GM23248 (cell line): Measurements from ENCODE around the gene ACTA2. TPM values are rescaled to one million over a fixed set of nuclear protein-coding genes. Genes with fewer than 3 reads are reported as not detected.

Experiments
- DNase-seq: peaks from one replicate; pipeline ENCODE4 v3.0.0-alpha.2; 2015
- H2AFZ ChIP-seq: fragments of 200-600 bp; sonication (generic); 2 replicates; pipeline ENCODE4 v1.6.1; 2016; ENCODE audit warnings: antibody characterized with exemption
- H3F3A ChIP-seq: fragments of 200-600 bp; sonication (generic); 2 replicates; pipeline ENCODE4 v1.6.1; 2016; ENCODE audit warnings: mild to moderate bottlenecking, antibody characterized with exemption, mixed run types; ENCODE audit not compliant: insufficient read depth
- H3K27ac ChIP-seq: fragments of 200-600 bp; sonication (generic); 2 replicates; pipeline ENCODE4 v1.5.1; 2016; ENCODE audit warnings: mild to moderate bottlenecking
- H3K27me3 ChIP-seq: fragments of 200-600 bp; sonication (generic); replicated peaks from 2 replicates; pipeline ENCODE4 v1.6.1; 2016; ENCODE audit warnings: mild to moderate bottlenecking; ENCODE audit not compliant: insufficient read depth
- H3K36me3 ChIP-seq: fragments of 200-600 bp; sonication (generic); 2 replicates; pipeline ENCODE4 v1.6.1; 2016; ENCODE audit warnings: low read depth, mild to moderate bottlenecking
- H3K4me1 ChIP-seq: fragments of 200-600 bp; sonication (generic); 2 replicates; pipeline ENCODE4 v1.6.1; 2016; ENCODE audit warnings: mild to moderate bottlenecking; ENCODE audit not compliant: insufficient read depth
- H3K4me2 ChIP-seq: fragments of 200-600 bp; sonication (generic); one replicate; pipeline ENCODE4 v1.6.1; 2016; ENCODE audit warnings: mild to moderate bottlenecking; ENCODE audit not compliant: unreplicated experiment
- H3K4me3 ChIP-seq: fragments of 200-600 bp; sonication (generic); 2 replicates; pipeline ENCODE4 v1.5.1; 2016; ENCODE audit warnings: mild to moderate bottlenecking
- H3K79me2 ChIP-seq: fragments of 200-600 bp; sonication (generic); 2 replicates; pipeline ENCODE4 v1.6.1; 2016; ENCODE audit warnings: mild to moderate bottlenecking; ENCODE audit not compliant: insufficient read depth
- H3K9ac ChIP-seq: fragments of 200-600 bp; sonication (generic); 2 replicates; pipeline ENCODE4 v1.6.1; 2016; ENCODE audit warnings: mild to moderate bottlenecking
- H3K9me2 ChIP-seq: fragments of 200-600 bp; sonication (generic); 2 replicates; pipeline ENCODE4 v1.6.1; 2016; ENCODE audit warnings: mixed run types, mild to moderate bottlenecking, moderate library complexity; ENCODE audit not compliant: insufficient read depth
- H3K9me3 ChIP-seq: fragments of 200-600 bp; sonication (generic); one replicate; pipeline ENCODE4 v1.6.1; 2017; ENCODE audit warnings: low read depth
- H4K20me1 ChIP-seq: fragments of 200-600 bp; sonication (generic); 2 replicates; pipeline ENCODE4 v1.6.0; 2016; ENCODE audit not compliant: insufficient read depth
- EZH2 ChIP-seq: fragments of 200-600 bp; sonication (generic); IDR thresholded peaks from 2 replicates; pipeline ENCODE4 v1.6.1; 2018; ENCODE audit warnings: antibody characterized with exemption, mild to moderate bottlenecking; ENCODE audit not compliant: insufficient read depth, poor library complexity, severe bottlenecking
- EZH2phosphoT487 ChIP-seq: fragments of 200-600 bp; sonication (generic); IDR thresholded peaks from 2 replicates; pipeline ENCODE4 v1.6.1; 2018; ENCODE audit warnings: antibody characterized with exemption, moderate library complexity, mild to moderate bottlenecking, low read depth; ENCODE audit not compliant: insufficient read depth
- WGBS, 2 experiments: methylation state at CpG; one replicate each; pipeline ENCODE4 v1.1.6; 2015 to 2017; ENCODE audit warnings: low lambda C conversion rate in 2 of 2, low coverage in 1 of 2; ENCODE audit errors: missing lambda C conversion rate in 2 of 2; 5-methylcytosine and 5-hydroxymethylcytosine counted together
- in situ Hi-C: fragments of 300-500 bp; cut with MboI; formaldehyde crosslinking; loops from 2 replicates; pipeline ENCODE4 v1.15.0; 2020
- polyA plus RNA-seq: library from polyadenylated mRNA; unstranded; fragments of >200 nt; fragmentation: Nextera tagmentation; extraction: Ambion mirVana; gene quantifications from 2 replicates; pipeline ENCODE4 v1.2.1, GENCODE V29; 2016
- total RNA-seq: library from RNA; depleted of rRNA; stranded (reverse); fragments of >200 nt; shearing (Covaris generic); gene quantifications from 2 replicates; pipeline ENCODE4 v1.2.3, GENCODE V29; 2014

Gene ACTA2
- total and polyA plus RNA-seq, 2 experiments from 2014 or later = 161 to 249 TPM

- Histone ChIP-seq H4K20me1 (no peaks in the 10 kb centered on the region), H3K27me3 (no peaks in the 10 kb centered on the region), H3K9ac (peak overlapping the region; percentile 26), H2AFZ (peak overlapping the region; percentile 37), H3F3A (peaks cover 50% of the 10 kb centered on the region), H3K36me3 (no peaks in the 10 kb centered on the region; the same call in 1 of the 2 replicates), H3K9me3 (no peaks in the 10 kb centered on the region), H3K4me2 (peak overlapping the region; percentile 34), H3K4me3 (0 out of 2 replicates have a peak overlapping the region, but pooled peaks have one; percentile 9), H3K9me2 (no peaks in the 10 kb centered on the region), H3K79me2 (peaks cover 50% of the 10 kb centered on the region), H3K4me1 (peaks cover 74% of the 10 kb centered on the region), H3K27ac (peak overlapping the region; percentile 61)
- in situ Hi-C loops = no loop called here
- no peak for TF ChIP-seq EZH2phosphoT487
- no peak for TF ChIP-seq EZH2
- peak; percentile 60 for DNase-seq
- 21 to 23% methylated on average over 8 of the region's 8 CpGs for whole genome bisulfite sequencing, 2 experiments
Observed at GRCh38 chr10:88896994-88897853, 55.3 kb downstream of the ACTA2 start.

- Histone ChIP-seq H3F3A (peaks cover 50% of the 10 kb centered on the region), H3K4me2 (peak overlapping the region; percentile 34), H3K79me2 (peaks cover 50% of the 10 kb centered on the region), H3K27me3 (no peaks in the 10 kb centered on the region), H4K20me1 (no peaks in the 10 kb centered on the region), H2AFZ (peak overlapping the region; percentile 37), H3K9ac (no peak overlapping the region), H3K9me3 (no peaks in the 10 kb centered on the region), H3K36me3 (no peaks in the 10 kb centered on the region), H3K27ac (peak overlapping the region; percentile 61), H3K4me3 (0 out of 2 replicates have a peak overlapping the region, but pooled peaks have one; percentile 3), H3K9me2 (no peaks in the 10 kb centered on the region), H3K4me1 (peaks cover 74% of the 10 kb centered on the region)
- 42 to 49% methylated on average over 4 of the region's 4 CpGs for WGBS, 2 experiments
- no peak for TF ChIP-seq EZH2phosphoT487
- no peak for TF ChIP-seq EZH2
- in situ Hi-C loops = no loop called here
- no peak for DNase-seq
Observed at GRCh38 chr10:88896372-88896993, 56.1 kb downstream of the ACTA2 start.

- Histone ChIP-seq H3K9me3 (no peaks in the 10 kb centered on the region), H3K79me2 (peaks cover 46% of the 10 kb centered on the region), H3K4me1 (peaks cover 77% of the 10 kb centered on the region), H3K27me3 (no peaks in the 10 kb centered on the region), H4K20me1 (no peaks in the 10 kb centered on the region), H3K4me2 (no peak overlapping the region), H3K9me2 (no peaks in the 10 kb centered on the region), H3K4me3 (no peak overlapping the region), H2AFZ (no peak overlapping the region), H3K9ac (no peak overlapping the region), H3K27ac (no peak overlapping the region), H3K36me3 (no peaks in the 10 kb centered on the region), H3F3A (peaks cover 54% of the 10 kb centered on the region)
- in situ Hi-C loops = no loop called here
- DNase-seq = no peak
- 97 to 100% methylated on average over 1 of the region's 1 CpG for WGBS, 2 experiments
- TF ChIP-seq EZH2 (no peak), EZH2phosphoT487 (no peak)
Observed at GRCh38 chr10:88895250-88895649, 57.3 kb downstream of the ACTA2 start.

GRCh38 chr10:88893611-88894010, 59.0 kb downstream of the ACTA2 start:
- in situ Hi-C loops = no loop called here
- WGBS, 2 experiments = 13 to 17% methylated on average over 3 of the region's 3 CpGs
- TF ChIP-seq EZH2 (no peak), EZH2phosphoT487 (no peak)
- Histone ChIP-seq H2AFZ (no peak overlapping the region), H3F3A (peaks cover 59% of the 10 kb centered on the region), H3K4me2 (peak overlapping the region; percentile 72), H3K4me3 (peak overlapping the region; percentile 38), H3K9ac (no peak overlapping the region), H3K9me2 (no peaks in the 10 kb centered on the region), H3K79me2 (peaks cover 47% of the 10 kb centered on the region), H3K36me3 (no peaks in the 10 kb centered on the region), H3K4me1 (peaks cover 93% of the 10 kb centered on the region), H3K27me3 (no peaks in the 10 kb centered on the region), H4K20me1 (no peaks in the 10 kb centered on the region), H3K27ac (peak overlapping the region; percentile 54), H3K9me3 (no peaks in the 10 kb centered on the region)
- DNase-seq = peak; percentile 74
